Dermis microvascular lymphatic vessel endothelial cell (primary cell): ENCODE results near the gene CORO1A. TPM values are rescaled to one million over a fixed set of nuclear protein-coding genes. Genes with fewer than 3 reads are reported as not detected.
"Not testable (repeated sequence)": the region's sequence is repeated elsewhere in the genome, so short reads cannot be mapped to it uniquely, and the experiment has no call there.

Experiments
- DNase-seq, 2 donors: peaks; one replicate each; pipeline versions ENCODE4 v3.0.0 to v3.0.0-alpha.2; 2010; ENCODE audit warnings: low read depth in 2 of 2
- total RNA-seq: library from RNA; depleted of rRNA; stranded (reverse); fragments of >200 nt; gene quantifications from 2 replicates; pipeline ENCODE4 v1.2.1, GENCODE V29; 2014

Gene CORO1A
- total RNA-seq, 1 donor from 2014 or later, result 2.4 TPM

DNA sequence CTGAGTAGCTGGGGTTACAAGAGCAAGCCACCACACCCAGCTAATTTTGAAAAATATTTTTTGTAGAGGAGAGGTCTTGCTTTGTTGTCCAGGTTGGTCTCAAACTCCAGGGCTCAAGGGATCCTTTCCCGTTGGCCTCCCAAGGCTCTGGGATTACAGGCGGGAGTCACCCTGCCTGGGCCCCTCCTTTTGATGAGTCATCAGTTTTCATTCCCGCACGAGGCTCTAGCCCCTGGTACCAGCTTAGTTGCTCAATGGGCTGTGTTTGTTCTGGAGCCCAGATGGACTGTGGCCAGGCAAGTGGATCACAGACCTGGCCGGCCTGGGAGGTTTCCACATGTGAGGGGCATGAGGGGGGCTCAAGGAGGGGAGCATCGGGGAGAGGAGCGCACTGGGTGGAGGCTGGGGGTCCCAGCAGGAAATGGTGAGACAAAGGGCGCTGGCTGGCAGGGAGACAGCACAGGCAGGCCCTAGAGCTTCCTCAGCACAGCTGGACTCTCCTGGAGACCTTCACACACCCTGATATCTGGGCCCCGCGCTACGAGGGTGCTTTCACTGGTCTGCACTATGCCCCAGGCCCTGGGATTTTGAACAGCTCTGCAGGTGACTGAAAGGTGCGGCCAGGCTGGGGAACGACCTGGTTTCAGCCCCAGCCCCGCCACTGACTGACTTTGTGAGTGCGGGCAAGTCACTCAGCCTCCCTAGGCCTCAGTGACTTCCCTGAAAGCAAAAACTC is 16.4 kb downstream of the CORO1A start:
- DNase-seq, result not testable (repeated sequence)

DNA sequence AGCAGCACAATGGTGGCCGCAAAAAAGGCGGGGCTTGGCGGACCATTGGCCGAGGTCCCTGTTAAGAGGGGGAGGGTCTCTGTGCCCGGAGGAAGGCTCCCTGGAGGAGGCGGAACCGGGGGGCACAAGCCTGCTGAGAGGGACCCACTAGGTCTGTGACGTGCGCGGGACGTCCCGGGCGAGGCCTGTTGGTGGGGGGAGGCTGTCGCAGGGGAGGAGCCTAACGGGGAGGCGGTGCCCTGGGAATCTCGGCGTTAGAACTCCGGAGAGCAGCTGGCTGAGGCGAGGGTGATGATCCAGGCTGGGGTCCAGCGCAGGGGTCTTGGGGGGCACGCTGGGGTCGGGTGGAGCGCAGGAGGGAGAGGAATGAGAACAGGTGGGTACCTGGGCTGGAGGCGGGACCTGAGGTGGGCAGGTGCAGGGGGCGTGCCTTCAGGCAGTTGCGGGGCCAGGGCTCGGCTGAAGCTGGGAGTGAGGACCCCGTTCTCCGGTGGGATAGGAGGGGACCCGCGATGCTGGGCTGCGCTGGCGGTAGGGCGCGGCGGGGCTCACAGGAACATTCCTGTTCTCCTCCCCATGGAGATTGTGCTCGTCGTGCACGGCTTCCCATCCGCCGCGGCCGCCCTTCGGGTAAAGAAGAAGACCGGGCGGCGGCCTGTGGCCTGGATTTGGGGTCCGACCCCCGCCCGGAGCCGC is 22.3 kb downstream of the CORO1A start:
- not testable (repeated sequence) for DNase-seq

DNA sequence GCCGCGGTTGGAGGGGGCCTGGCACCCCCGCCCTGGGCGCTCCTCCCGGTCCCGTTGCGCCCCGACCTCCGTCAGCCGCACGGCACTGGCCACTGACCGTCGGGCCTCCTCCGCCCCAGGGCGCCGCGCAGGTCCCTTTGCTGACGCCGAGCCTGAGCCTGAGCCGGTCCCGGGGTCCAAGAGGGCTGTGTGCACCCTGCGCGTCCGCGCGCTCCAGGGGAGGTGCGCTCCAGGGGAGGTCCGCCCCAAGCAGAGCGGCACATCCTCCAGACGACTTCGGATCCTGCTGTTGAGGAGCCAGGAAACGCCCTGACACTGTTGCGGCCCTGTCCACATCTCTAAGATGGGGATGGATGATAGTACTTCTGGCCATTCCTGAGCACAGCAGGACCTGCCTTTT is 22.9 kb downstream of the CORO1A start:
- DNase-seq, result not testable (repeated sequence)

DNA sequence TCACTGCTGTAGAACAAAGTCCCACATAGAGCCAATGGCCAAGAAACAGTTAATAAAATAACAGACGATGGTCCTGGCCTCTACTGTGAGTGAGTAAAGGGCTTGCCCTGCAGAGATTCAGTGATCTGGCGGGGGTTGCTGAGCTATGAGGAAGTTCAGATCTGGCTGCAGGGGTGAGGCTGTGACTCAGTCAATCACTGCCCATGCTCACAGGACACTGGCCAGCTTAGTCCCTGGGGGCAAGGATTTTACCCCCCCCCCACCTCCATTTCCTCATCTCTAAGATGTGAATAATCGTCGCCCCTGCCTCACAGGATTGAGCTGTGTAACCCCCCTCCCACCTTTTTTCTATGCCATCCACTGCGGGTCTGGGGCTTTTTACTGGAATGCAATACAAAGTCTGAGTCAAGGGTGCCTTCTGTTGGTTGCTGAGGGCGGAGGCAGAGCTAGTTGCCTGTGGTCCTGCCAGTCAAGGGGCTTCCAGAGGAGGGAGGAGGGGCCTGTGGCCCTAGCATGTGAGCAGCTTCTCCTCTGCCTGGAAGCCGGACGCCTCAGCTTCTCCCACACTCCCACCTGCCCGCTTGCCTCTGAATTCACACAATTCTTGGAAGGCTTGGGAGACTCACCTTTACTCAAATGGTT is 23.8 kb downstream of the CORO1A start:
- DNase-seq, result not testable (repeated sequence)

DNA sequence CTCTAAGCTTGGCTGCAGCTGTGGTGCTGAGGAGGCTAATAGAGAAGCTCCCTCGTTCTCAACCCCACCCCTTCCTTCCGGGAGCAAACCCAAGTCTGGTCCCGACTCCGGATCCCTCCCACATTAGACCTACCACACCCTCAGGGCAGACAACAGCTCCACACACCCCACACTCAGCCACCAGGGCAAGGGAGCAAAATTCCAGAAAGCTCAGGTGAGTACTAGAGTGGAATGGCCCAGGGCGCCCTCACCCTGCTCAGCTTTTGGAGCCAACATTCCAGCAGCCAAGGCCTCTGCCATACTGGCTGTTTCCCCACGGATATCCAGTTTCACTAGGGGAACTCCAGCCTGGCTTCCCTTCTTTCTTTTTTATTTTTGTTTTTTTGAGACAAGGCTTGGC is 25.6 kb downstream of the CORO1A start:
- not testable (repeated sequence) for DNase-seq

DNA sequence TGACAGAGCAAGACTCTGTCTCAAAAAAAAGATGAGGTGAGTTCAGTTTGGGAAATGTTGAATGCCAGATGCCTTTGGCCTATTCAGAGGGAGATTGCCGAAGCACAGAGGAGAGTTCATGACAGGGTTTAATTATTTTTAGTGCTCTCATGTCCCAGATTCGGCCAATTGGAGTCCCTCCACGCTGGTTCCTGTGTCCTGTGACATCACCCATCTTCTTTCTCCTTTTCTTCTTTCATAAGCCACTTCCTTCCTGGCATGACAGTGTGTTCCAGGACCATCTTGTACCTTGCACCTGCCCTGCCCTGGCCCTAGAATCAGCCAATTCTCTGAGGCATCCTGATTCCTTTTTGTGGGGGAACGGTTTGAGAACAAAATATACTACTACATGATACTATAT is 28.0 kb downstream of the CORO1A start:
- DNase-seq, result not testable (repeated sequence)

DNA sequence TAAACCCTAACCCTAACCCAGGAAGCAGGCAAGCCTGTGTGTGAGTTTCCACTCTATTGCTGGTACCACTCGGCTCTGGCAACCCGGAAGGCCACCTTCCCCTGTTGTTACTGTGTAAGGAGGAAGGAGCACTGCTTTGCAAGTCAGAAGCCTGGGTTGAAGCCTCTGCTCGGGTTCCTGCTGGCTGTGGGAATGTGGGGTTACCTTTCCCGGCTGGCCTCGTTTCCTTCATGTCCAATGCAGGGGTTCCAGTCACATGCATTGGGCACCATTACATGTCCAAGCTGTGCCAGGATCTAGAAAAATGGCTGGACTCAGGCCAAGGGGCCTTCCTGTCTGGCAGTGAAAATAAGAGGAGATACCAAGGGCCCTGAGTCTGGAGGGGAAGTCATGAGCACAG is 33.7 kb downstream of the CORO1A start:
- DNase-seq, result not testable (repeated sequence)

Other genes with a start within 250 kb of the CORO1A start
- 50.6 and 62.7 TPM in 2 replicates for gene TMEM219, start 221.5 kb upstream of the CORO1A start, total RNA-seq
- 71.8 and 84.1 TPM in 2 replicates for gene TAOK2, start 209.7 kb upstream of the CORO1A start, total RNA-seq
- gene HIRIP3, start 188.0 kb upstream of the CORO1A start, total RNA-seq, result 4.4 and 5.6 TPM in 2 replicates
- 13.0 and 14.2 TPM in 2 replicates for gene INO80E, start 187.4 kb upstream of the CORO1A start, total RNA-seq
- under 0.01 and 0.13 TPM in 2 replicates for gene DOC2A, start 172.6 kb upstream of the CORO1A start, total RNA-seq
- gene C16orf92, start 160.4 kb upstream of the CORO1A start, total RNA-seq, result not detected in 2 replicates
- not detected in 2 replicates for gene TLCD3B, start 152.3 kb upstream of the CORO1A start, total RNA-seq
- 225 and 318 TPM in 2 replicates for gene ALDOA, start 117.8 kb upstream of the CORO1A start, total RNA-seq
- 214 and 244 TPM in 2 replicates for gene PPP4C, start 107.6 kb upstream of the CORO1A start, total RNA-seq
- under 0.01 and 0.13 TPM in 2 replicates for gene TBX6, start 91.7 kb upstream of the CORO1A start, total RNA-seq
- 13.0 and 27.9 TPM in 2 replicates for gene YPEL3, start 87.4 kb upstream of the CORO1A start, total RNA-seq
- 0.51 and 1.4 TPM in 2 replicates for gene GDPD3, start 70.1 kb upstream of the CORO1A start, total RNA-seq
- gene MAPK3, start 60.4 kb upstream of the CORO1A start, total RNA-seq, result 33.4 and 60.2 TPM in 2 replicates
- 26.6 and 29.8 TPM in 2 replicates for gene BOLA2B, start 10.1 kb downstream of the CORO1A start, total RNA-seq
- gene SLX1A, start 10.3 kb downstream of the CORO1A start, total RNA-seq, result 52.4 and 73.0 TPM in 2 replicates
- 2.2 and 3.3 TPM in 2 replicates for gene SULT1A3, start 15.7 kb downstream of the CORO1A start, total RNA-seq
- gene NPIPB13, start 64.9 kb downstream of the CORO1A start, total RNA-seq, result 0.77 and 1.6 TPM in 2 replicates
- gene CD2BP2, start 171.7 kb downstream of the CORO1A start, total RNA-seq, result 34.1 and 35.5 TPM in 2 replicates
- 22.2 and 31.9 TPM in 2 replicates for gene TBC1D10B, start 186.9 kb downstream of the CORO1A start, total RNA-seq
- 0.64 TPM in 1 of 2 replicates, not detected in the other for gene MYL11, start 191.2 kb downstream of the CORO1A start, total RNA-seq
- gene SEPTIN1, start 199.0 kb downstream of the CORO1A start, total RNA-seq, result under 0.01 and 0.38 TPM in 2 replicates
- 11.4 and 15.2 TPM in 2 replicates for gene ZNF48, start 211.8 kb downstream of the CORO1A start, total RNA-seq
- 7.6 and 14.0 TPM in 2 replicates for gene ZNF771, start 224.0 kb downstream of the CORO1A start, total RNA-seq
- 80.9 and 89.8 TPM in 2 replicates for gene DCTPP1, start 246.4 kb downstream of the CORO1A start, total RNA-seq